K562 (cell line): Measurements from ENCODE around the gene SLC24A3. TPM values are rescaled to one million over a fixed set of nuclear protein-coding genes. Genes with fewer than 3 reads are reported as not detected.

Experiments
- ATAC-seq: fragments of 200-7000 bp; cut with Tn5 transposase; 3 replicates; pipeline ENCODE4 v1.9.1; 2020; ENCODE audit warnings: moderate library complexity
- BruUV-seq: library from RNA; stranded (reverse); fragments of 400-500 nt; replicated peaks from 2 replicates; lab custom pipeline; 2021; lab: Mats Ljungman, UMichigan
- CTCF ChIA-PET: fragments of 300-600 bp; formaldehyde crosslinking; extraction: SDS; loops from one replicate; lab custom pipeline; 2021; ENCODE audit warnings: low intra/inter-chr PET ratio; lab: Yijun Ruan, JAX
- POLR2A ChIA-PET: fragments of 300-600, 350-650 bp; sonication (Branson Sonifier 250); formaldehyde crosslinking; extraction: SDS; loops from one replicate; lab custom pipeline; 2021; ENCODE audit warnings: antibody characterized with exemption, inconsistent platforms; lab: Yijun Ruan, JAX
- DNase-seq, 4 experiments: peaks; one replicate each; pipeline versions ENCODE4 v3.0.0 to v3.0.0-alpha.2; 2011 to 2018; ENCODE audit warnings: low spot score in 3 of 4, mixed read lengths in 3 of 4; ENCODE audit errors: extremely low read depth in 1 of 4
- FAIRE-seq: peaks from 2 replicates; lab custom pipeline; 2011; peaks lifted over from hg19 to GRCh38; lab: Jason Lieb, UNC
- H2AFZ ChIP-seq: 2 replicates; pipeline ENCODE4 v1.6.0; 2011; ENCODE audit warnings: low read depth, low read length, control low read depth, inconsistent platforms
- H3K27ac ChIP-seq: fragments of 200-600 bp; 3 replicates; pipeline ENCODE4 v1.8.0; 2011; ENCODE audit warnings: low read depth, mild to moderate bottlenecking, control low read depth, inconsistent platforms, low read length, moderate library complexity, mixed read lengths; ENCODE audit errors: extremely low read depth
- H3K27me3 ChIP-seq, 2 experiments: fragments of 300-600 bp in 1 of 2; 2 replicates in 1 of 2; 3 replicates in 1 of 2; pipeline versions ENCODE4 v1.6.0 to v1.8.0; 2011; ENCODE audit warnings: inconsistent platforms in 2 of 2, low read length in 2 of 2, mild to moderate bottlenecking in 1 of 2, mixed read lengths in 1 of 2, moderate library complexity in 1 of 2; ENCODE audit not compliant: control insufficient read depth in 2 of 2, insufficient read depth in 2 of 2
- H3K36me3 ChIP-seq: fragments of 300-600 bp; 3 replicates; pipeline ENCODE4 v1.8.0; 2011; ENCODE audit warnings: mild to moderate bottlenecking, low read length, inconsistent platforms; ENCODE audit not compliant: control insufficient read depth, insufficient read depth
- H3K4me1 ChIP-seq, 2 experiments: fragments of 200-600 bp in 1 of 2; replicated peaks in 1 of 2; 2 replicates in 1 of 2; 3 replicates in 1 of 2; pipeline versions ENCODE4 v1.5.1 to v1.8.0; 2011; ENCODE audit warnings: inconsistent platforms in 2 of 2, low read length in 2 of 2, mild to moderate bottlenecking in 1 of 2, mixed read lengths in 1 of 2, moderate library complexity in 1 of 2; ENCODE audit not compliant: control insufficient read depth in 2 of 2, insufficient read depth in 2 of 2
- H3K4me2 ChIP-seq: 2 replicates; pipeline ENCODE4 v1.6.1; 2011; ENCODE audit warnings: low read length, control low read depth, inconsistent platforms, mixed read lengths; ENCODE audit not compliant: insufficient read depth
- H3K4me3 ChIP-seq: fragments of 200-600 bp; sonication (generic), shearing (Covaris generic); 2 replicates; pipeline ENCODE4 v1.5.1; 2016; ENCODE audit warnings: control low read depth, inconsistent platforms
- H3K79me2 ChIP-seq: fragments of 200-600 bp; 3 replicates; pipeline ENCODE4 v1.8.0; 2011; ENCODE audit warnings: low read length, inconsistent platforms; ENCODE audit not compliant: control insufficient read depth, insufficient read depth
- H3K9ac ChIP-seq, 2 experiments: 2 replicates each; pipeline versions ENCODE4 v1.6.0 to v1.6.1; 2011; ENCODE audit warnings: low read depth in 2 of 2, low read length in 2 of 2, control low read depth in 1 of 2, inconsistent platforms in 1 of 2, mild to moderate bottlenecking in 1 of 2, mixed read lengths in 1 of 2; ENCODE audit not compliant: insufficient read depth in 1 of 2
- H3K9me1 ChIP-seq: one replicate; pipeline ENCODE4 v1.6.0; 2011; ENCODE audit warnings: inconsistent platforms, mild to moderate bottlenecking, low read length, moderate library complexity; ENCODE audit not compliant: control insufficient read depth, insufficient read depth
- H3K9me3 ChIP-seq: replicated peaks from 2 replicates; pipeline ENCODE4 v1.5.1; 2011; ENCODE audit warnings: low read depth, low read length, inconsistent platforms; ENCODE audit not compliant: control insufficient read depth, insufficient read depth
- H4K20me1 ChIP-seq: replicated peaks from 2 replicates; pipeline ENCODE4 v1.6.1; 2011; ENCODE audit warnings: low read length, inconsistent platforms, mixed read lengths; ENCODE audit not compliant: control insufficient read depth, insufficient read depth
- BCOR ChIP-seq: fragments of 450-650 bp; IDR thresholded peaks from 2 replicates; pipeline ENCODE4 v1.6.1; 2016
- CHD2 ChIP-seq: IDR thresholded peaks from 2 replicates; pipeline ENCODE4 v1.6.1; 2011; ENCODE audit warnings: low read depth, low read length
- ETV6 ChIP-seq, 3 experiments: fragments of 150-350 bp in 1 of 3; sonication (generic) in 1 of 3; formaldehyde crosslinking in 1 of 3; IDR thresholded peaks; 2 replicates each; pipeline versions ENCODE4 v1.6.1 to v1.8.0; 2014 to 2022; ENCODE audit warnings: borderline replicate concordance in 2 of 3, low read depth in 2 of 3, antibody characterized with exemption in 1 of 3, low read length in 1 of 3, mild to moderate bottlenecking in 1 of 3, missing genetic modification reagents in 1 of 3
- HLTF ChIP-seq: fragments of 450-650 bp; IDR thresholded peaks from 2 replicates; pipeline ENCODE4 v1.6.1; 2016
- HMGN3 ChIP-seq: IDR thresholded peaks from 2 replicates; pipeline ENCODE4 v1.6.1; 2011; ENCODE audit warnings: borderline replicate concordance, low read depth, mild to moderate bottlenecking, mixed read lengths, low read length; ENCODE audit not compliant: insufficient read length; ENCODE audit errors: extremely low read depth
- HNRNPL ChIP-seq: fragments of 200-400 bp; formaldehyde crosslinking; IDR thresholded peaks from 2 replicates; pipeline ENCODE4 v1.6.1; 2017; ENCODE audit warnings: low read depth, mild to moderate bottlenecking, low read length
- HSF4 ChIP-seq: fragments of 250-450 bp; sonication (Bioruptor Pico); IDR thresholded peaks from 2 replicates; pipeline ENCODE4 v2.1.2; 2022; ENCODE audit warnings: mild to moderate bottlenecking, moderate library complexity, borderline replicate concordance
- TAF15 ChIP-seq: fragments of 200-400 bp; formaldehyde crosslinking; IDR thresholded peaks from 2 replicates; pipeline ENCODE4 v1.6.1; 2017; ENCODE audit warnings: mild to moderate bottlenecking, low read depth, low read length, moderate library complexity
- ZNF140 ChIP-seq: fragments of 250-450 bp; sonication (Bioruptor Pico); IDR thresholded peaks from 2 replicates; pipeline ENCODE4 v1.8.0; 2021; ENCODE audit warnings: moderate library complexity, mild to moderate bottlenecking, inconsistent platforms
- ZNF146 ChIP-seq: IDR thresholded peaks from one replicate; pipeline ENCODE4 v1.6.1; 2018; ENCODE audit warnings: missing compliant biosample characterization; ENCODE audit not compliant: unreplicated experiment
- ZNF589 ChIP-seq: fragments of 200-800 bp; sonication (Bioruptor generic); IDR thresholded peaks from 2 replicates; pipeline ENCODE4 v1.6.1; 2016; ENCODE audit warnings: low read depth, missing genetic modification characterization, missing compliant biosample characterization
- ZZZ3 ChIP-seq: fragments of 450-650 bp; IDR thresholded peaks from 2 replicates; pipeline ENCODE4 v1.6.1; 2016; ENCODE audit warnings: antibody characterized with exemption, mild to moderate bottlenecking, moderate library complexity
- whole genome bisulfite sequencing: fragments of 100-300 bp; shearing (Covaris generic); methylation state at CpG from one replicate; pipeline ENCODE4 v1.1.6; 2016; ENCODE audit warnings: low coverage, mixed read lengths; ENCODE audit not compliant: insufficient coverage; ENCODE audit errors: missing lambda C conversion rate; 5-methylcytosine and 5-hydroxymethylcytosine counted together
- in situ Hi-C: fragments of 300-500 bp; cut with MboI; formaldehyde crosslinking; loops from 4 replicates; pipeline ENCODE4 v1.15.0; 2018; ENCODE audit warnings: inconsistent platforms, mixed read lengths
- intact Hi-C: fragments of 100-400 bp; cut with micrococcal nuclease; formaldehyde crosslinking; loops from 2 replicates; pipeline ENCODE4 v1.14.2; 2022
- polyA plus RNA-seq, 8 experiments: library from polyadenylated mRNA; depleted of rRNA in 4 of 8; stranded (reverse) in 5 of 8; unstranded in 3 of 8; fragments of >200 nt; fragmentation: Nextera tagmentation in 2 of 8; fragmentation: Illumina TruSeq in 1 of 8; extraction: Ambion mirVana in 2 of 8; extraction: Trizol in 1 of 8; gene quantifications; 2 replicates each; pipeline versions ENCODE4 v1.2.1 to v1.2.3, GENCODE V29; 2011 to 2014; ENCODE audit warnings: inconsistent platforms in 1 of 8, missing spikeins in 1 of 8
- total RNA-seq, 7 experiments: library from RNA; depleted of rRNA in 6 of 7; stranded (reverse); fragments of >200 nt in 6 of 7; fragmentation: Illumina TruSeq in 2 of 7; extraction: Trizol in 2 of 7; gene quantifications; 2 replicates each; pipeline versions ENCODE4 v1.2.1 to v1.2.3, GENCODE V29; 2011 to 2021; ENCODE audit warnings: low replicate concordance in 1 of 7
- TF ChIP-seq, protein P1 (sequence below): sonication (generic); formaldehyde crosslinking; IDR thresholded peaks from 2 replicates; pipeline ENCODE4 v1.8.1; 2022; ENCODE audit warnings: missing genetic modification reagents
- TF ChIP-seq, protein P2 (sequence below): fragments of 450-650 bp; formaldehyde crosslinking; IDR thresholded peaks from 2 replicates; pipeline ENCODE4 v1.4.0; 2020; ENCODE audit warnings: mild to moderate bottlenecking, moderate library complexity
- TF ChIP-seq, protein P3 (sequence below): sonication (generic); formaldehyde crosslinking; IDR thresholded peaks from 2 replicates; pipeline ENCODE4 v1.8.1; 2023; ENCODE audit warnings: mild to moderate bottlenecking, missing genetic modification reagents

SLC24A3 gene
- total and polyA plus RNA-seq, 9 of the 15 experiments (the other 6 are each of a cell fraction or from before 2014, with no cell fraction given) = not detected

DNA sequence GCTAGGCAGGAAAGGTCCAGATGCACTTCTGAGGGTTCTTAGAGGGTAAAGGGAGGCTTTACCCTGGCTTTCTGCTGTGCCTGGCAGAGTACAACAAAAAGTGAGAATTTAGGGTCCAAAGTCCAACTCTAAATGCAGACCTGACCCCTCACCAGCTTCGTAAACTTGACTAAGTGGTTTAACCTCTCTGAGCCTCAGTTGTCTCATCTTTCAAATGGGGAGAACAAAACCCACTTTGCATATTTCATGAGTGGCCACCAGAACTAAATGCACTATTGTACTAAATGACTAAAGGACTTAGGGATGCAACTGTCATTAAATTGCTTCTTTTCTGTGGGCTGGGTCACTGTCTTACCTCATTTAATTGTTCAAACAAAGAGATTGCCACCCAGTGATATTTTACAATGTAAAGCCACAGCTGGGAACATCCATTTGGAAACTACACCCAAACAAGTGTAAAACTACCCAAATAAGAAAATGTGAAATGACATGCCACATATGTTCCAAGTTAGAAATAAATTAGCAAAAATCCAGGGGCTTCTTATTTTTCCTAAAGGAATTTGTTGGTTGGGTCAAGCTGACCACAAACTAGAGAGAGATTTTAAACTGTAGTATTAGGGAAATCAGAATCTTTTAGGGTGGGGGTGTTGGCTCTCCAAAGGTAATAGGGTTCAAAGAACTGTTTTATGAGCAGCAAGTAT, 497.3 kb downstream of the SLC24A3 start:
- DNase-seq = no peak
- Histone ChIP-seq H3K36me3 (no peaks in the 10 kb centered on the region), H3K9me3 (no peaks in the 10 kb centered on the region), H3K27me3 (no peaks in the 10 kb centered on the region), H3K9me1 (no peaks in the 10 kb centered on the region), H3K4me3 (no peak overlapping the region), H3K4me1 (no peaks in the 10 kb centered on the region), H2AFZ (no peak overlapping the region), H4K20me1 (no peaks in the 10 kb centered on the region), H3K4me2 (no peak overlapping the region), H3K27ac (no peak overlapping the region), H3K9ac (no peak overlapping the region), H3K79me2 (no peaks in the 10 kb centered on the region)
- ATAC-seq = no peak
- no TSS peak for BruUV-seq
- TF ChIP-seq ZZZ3 (no peak), TAF15 (no peak), ZNF589 (CRISPR knock-in tag) (no peak), HNRNPL (no peak), ZNF140 (CRISPR knock-in tag) (no peak), ZNF146 (CRISPR knock-in tag) (no peak), CHD2 (no peak), BCOR (no peak), HMGN3 (no peak), ETV6 (IDR thresholded peaks at IDR 0.05; ENCODE audit: borderline replicate concordance in 1 of 2, low read depth in 2 of 2, low read length in 1 of 2) (no peak), ETV6 (CRISPR knock-in tag; IDR thresholded peaks at IDR 0.05; ENCODE audit: borderline replicate concordance) (no peak), HSF4 (CRISPR knock-in tag) (no peak), HLTF (no peak)
- TF ChIP-seq, protein P1, sequence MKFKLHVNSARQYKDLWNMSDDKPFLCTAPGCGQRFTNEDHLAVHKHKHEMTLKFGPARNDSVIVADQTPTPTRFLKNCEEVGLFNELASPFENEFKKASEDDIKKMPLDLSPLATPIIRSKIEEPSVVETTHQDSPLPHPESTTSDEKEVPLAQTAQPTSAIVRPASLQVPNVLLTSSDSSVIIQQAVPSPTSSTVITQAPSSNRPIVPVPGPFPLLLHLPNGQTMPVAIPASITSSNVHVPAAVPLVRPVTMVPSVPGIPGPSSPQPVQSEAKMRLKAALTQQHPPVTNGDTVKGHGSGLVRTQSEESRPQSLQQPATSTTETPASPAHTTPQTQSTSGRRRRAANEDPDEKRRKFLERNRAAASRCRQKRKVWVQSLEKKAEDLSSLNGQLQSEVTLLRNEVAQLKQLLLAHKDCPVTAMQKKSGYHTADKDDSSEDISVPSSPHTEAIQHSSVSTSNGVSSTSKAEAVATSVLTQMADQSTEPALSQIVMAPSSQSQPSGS (CRISPR knock-in tag) = no peak
- TF ChIP-seq, protein P2, sequence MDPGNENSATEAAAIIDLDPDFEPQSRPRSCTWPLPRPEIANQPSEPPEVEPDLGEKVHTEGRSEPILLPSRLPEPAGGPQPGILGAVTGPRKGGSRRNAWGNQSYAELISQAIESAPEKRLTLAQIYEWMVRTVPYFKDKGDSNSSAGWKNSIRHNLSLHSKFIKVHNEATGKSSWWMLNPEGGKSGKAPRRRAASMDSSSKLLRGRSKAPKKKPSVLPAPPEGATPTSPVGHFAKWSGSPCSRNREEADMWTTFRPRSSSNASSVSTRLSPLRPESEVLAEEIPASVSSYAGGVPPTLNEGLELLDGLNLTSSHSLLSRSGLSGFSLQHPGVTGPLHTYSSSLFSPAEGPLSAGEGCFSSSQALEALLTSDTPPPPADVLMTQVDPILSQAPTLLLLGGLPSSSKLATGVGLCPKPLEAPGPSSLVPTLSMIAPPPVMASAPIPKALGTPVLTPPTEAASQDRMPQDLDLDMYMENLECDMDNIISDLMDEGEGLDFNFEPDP (CRISPR knock-in tag) = no peak
- TF ChIP-seq, protein P3, sequence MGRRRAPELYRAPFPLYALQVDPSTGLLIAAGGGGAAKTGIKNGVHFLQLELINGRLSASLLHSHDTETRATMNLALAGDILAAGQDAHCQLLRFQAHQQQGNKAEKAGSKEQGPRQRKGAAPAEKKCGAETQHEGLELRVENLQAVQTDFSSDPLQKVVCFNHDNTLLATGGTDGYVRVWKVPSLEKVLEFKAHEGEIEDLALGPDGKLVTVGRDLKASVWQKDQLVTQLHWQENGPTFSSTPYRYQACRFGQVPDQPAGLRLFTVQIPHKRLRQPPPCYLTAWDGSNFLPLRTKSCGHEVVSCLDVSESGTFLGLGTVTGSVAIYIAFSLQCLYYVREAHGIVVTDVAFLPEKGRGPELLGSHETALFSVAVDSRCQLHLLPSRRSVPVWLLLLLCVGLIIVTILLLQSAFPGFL = no peak
- POLR2A ChIA-PET = interaction anchor here (0.6 kb wide), 1 partner anchor 133 kb away, joined by 3 read pairs; no protein-coding TSS in a partner anchor
- CTCF ChIA-PET = no interaction called here
- in situ Hi-C loops (no loop called here), intact Hi-C loops (no loop called here)
- WGBS = 0% methylated on average over 1 of the region's 1 CpG
- no peak for FAIRE-seq
